Mucosa of stomach (tissue), 1 donor: ENCODE data around the gene GPR39.

Source experiments
- H3K27me3 ChIP-seq: one replicate; pipeline ENCODE4 v1.7.0; 2013; ENCODE audit warnings: mild to moderate bottlenecking, low read length; ENCODE audit not compliant: control insufficient read depth, insufficient read depth
- H3K36me3 ChIP-seq: one replicate; pipeline ENCODE4 v1.7.0; 2013; ENCODE audit warnings: low read length; ENCODE audit not compliant: control insufficient read depth, insufficient read depth
- H3K4me1 ChIP-seq: one replicate; pipeline ENCODE4 v1.7.0; 2013; ENCODE audit warnings: mild to moderate bottlenecking, low read length; ENCODE audit not compliant: control insufficient read depth, insufficient read depth
- H3K4me3 ChIP-seq: one replicate; pipeline ENCODE4 v1.7.0; 2013; ENCODE audit warnings: low read length
- H3K9ac ChIP-seq: one replicate; pipeline ENCODE4 v1.7.0; 2013; ENCODE audit warnings: mild to moderate bottlenecking, low read length, moderate library complexity
- H3K9me3 ChIP-seq: one replicate; pipeline ENCODE4 v1.7.0; 2013; ENCODE audit warnings: mild to moderate bottlenecking, low read length, moderate library complexity; ENCODE audit not compliant: control insufficient read depth
- donor health status: Pancreatic carcinoma.

GPR39 gene

GRCh38 chr2:132584976-132585817 is 168.6 kb downstream of the GPR39 start:
- Histone ChIP-seq H3K9ac (no peak overlapping the region), H3K4me3 (no peak overlapping the region)

GRCh38 chr2:132586101-132586511 is 169.5 kb downstream of the GPR39 start:
- Histone ChIP-seq H3K36me3 (no peaks in the 10 kb centered on the region), H3K27me3 (no peaks in the 10 kb centered on the region), H3K4me1 (peaks cover 9% of the 10 kb centered on the region), H3K9ac (no peak overlapping the region), H3K9me3 (no peaks in the 10 kb centered on the region), H3K4me3 (no peak overlapping the region)

More at GRCh38 chr2:132584976-132585817, 168.6 kb downstream of the GPR39 start:
- Histone ChIP-seq H3K36me3 (no peaks in the 10 kb centered on the region), H3K27me3 (no peaks in the 10 kb centered on the region), H3K4me1 (peaks cover 9% of the 10 kb centered on the region), H3K9me3 (no peaks in the 10 kb centered on the region)

GRCh38 chr2:132586835-132587234 is 170.2 kb downstream of the GPR39 start:
- no peak overlapping the region for H3K4me3 ChIP-seq
- no peaks in the 10 kb centered on the region for H3K36me3 ChIP-seq
- H3K4me1 ChIP-seq: peaks cover 8% of the 10 kb centered on the region
- H3K9me3 ChIP-seq: no peaks in the 10 kb centered on the region
- no peaks in the 10 kb centered on the region for H3K27me3 ChIP-seq
- H3K9ac ChIP-seq: no peak overlapping the region

GRCh38 chr2:132588576-132588975 is 172.0 kb downstream of the GPR39 start:
- Histone ChIP-seq H3K36me3 (no peaks in the 10 kb centered on the region), H3K9me3 (no peaks in the 10 kb centered on the region), H3K9ac (no peak overlapping the region), H3K4me1 (no peaks in the 10 kb centered on the region), H3K4me3 (no peak overlapping the region), H3K27me3 (no peaks in the 10 kb centered on the region)

GRCh38 chr2:132589111-132589830 is 172.7 kb downstream of the GPR39 start:
- Histone ChIP-seq H3K4me1 (no peaks in the 10 kb centered on the region), H3K36me3 (no peaks in the 10 kb centered on the region), H3K27me3 (no peaks in the 10 kb centered on the region), H3K9me3 (no peaks in the 10 kb centered on the region), H3K4me3 (no peak overlapping the region), H3K9ac (no peak overlapping the region)

- Histone ChIP-seq H3K4me1 (no peaks in the 10 kb centered on the region), H3K27me3 (no peaks in the 10 kb centered on the region), H3K9ac (no peak overlapping the region), H3K36me3 (no peaks in the 10 kb centered on the region), H3K9me3 (no peaks in the 10 kb centered on the region), H3K4me3 (no peak overlapping the region)
Measured at GRCh38 chr2:132589966-132590365, 173.4 kb downstream of the GPR39 start.

- no peaks in the 10 kb centered on the region for H3K9me3 ChIP-seq
- no peaks in the 10 kb centered on the region for H3K27me3 ChIP-seq
- no peaks in the 10 kb centered on the region for H3K4me1 ChIP-seq
- no peaks in the 10 kb centered on the region for H3K36me3 ChIP-seq
- H3K9ac ChIP-seq: no peak overlapping the region
- H3K4me3 ChIP-seq: no peak overlapping the region
Measured at GRCh38 chr2:132593171-132593570, 176.6 kb downstream of the GPR39 start.

- Histone ChIP-seq H3K4me3 (no peak overlapping the region), H3K4me1 (no peaks in the 10 kb centered on the region), H3K36me3 (no peaks in the 10 kb centered on the region), H3K9me3 (no peaks in the 10 kb centered on the region), H3K27me3 (no peaks in the 10 kb centered on the region), H3K9ac (no peak overlapping the region)
Measured at GRCh38 chr2:132595186-132595585, 178.6 kb downstream of the GPR39 start.

- Histone ChIP-seq H3K4me1 (no peaks in the 10 kb centered on the region), H3K36me3 (no peaks in the 10 kb centered on the region), H3K4me3 (no peak overlapping the region), H3K9ac (no peak overlapping the region), H3K9me3 (no peaks in the 10 kb centered on the region), H3K27me3 (no peaks in the 10 kb centered on the region)
Measured at GRCh38 chr2:132595693-132596092, 179.1 kb downstream of the GPR39 start.

- Histone ChIP-seq H3K27me3 (no peaks in the 10 kb centered on the region), H3K4me3 (no peak overlapping the region), H3K4me1 (no peaks in the 10 kb centered on the region), H3K36me3 (no peaks in the 10 kb centered on the region), H3K9me3 (no peaks in the 10 kb centered on the region), H3K9ac (no peak overlapping the region)
Measured at GRCh38 chr2:132597166-132597565, 180.6 kb downstream of the GPR39 start.

- H3K36me3 ChIP-seq: no peaks in the 10 kb centered on the region
- H3K4me1 ChIP-seq: no peaks in the 10 kb centered on the region
- H3K4me3 ChIP-seq: no peak overlapping the region
- no peaks in the 10 kb centered on the region for H3K9me3 ChIP-seq
- H3K9ac ChIP-seq: no peak overlapping the region
- H3K27me3 ChIP-seq: no peaks in the 10 kb centered on the region
Measured at GRCh38 chr2:132597831-132598230, 181.2 kb downstream of the GPR39 start.

GRCh38 chr2:132598536-132598935 is 181.9 kb downstream of the GPR39 start:
- Histone ChIP-seq H3K27me3 (no peaks in the 10 kb centered on the region), H3K9me3 (no peaks in the 10 kb centered on the region), H3K4me3 (no peak overlapping the region)

More at GRCh38 chr2:132598536-132598935, 181.9 kb downstream of the GPR39 start:
- Histone ChIP-seq H3K36me3 (no peaks in the 10 kb centered on the region), H3K4me1 (no peaks in the 10 kb centered on the region), H3K9ac (no peak overlapping the region)
